Naive thymus-derived CD4-positive, alpha-beta T cell (primary cell): Measurements from ENCODE around the gene NELL2. TPM values are rescaled to one million over a fixed set of nuclear protein-coding genes. Genes with fewer than 3 reads are reported as not detected.
A peak's percentile ranks its signal among the peaks of the same experiment; 100 is the strongest.

ENCODE experiments used
- ATAC-seq: fragments of 150-1000 bp; cut with Tn5 transposase; 2 replicates; pipeline ENCODE4 v1.10.0; 2021; ENCODE audit warnings: mild to moderate bottlenecking, moderate library complexity
- CTCF ChIA-PET: fragments of 350-600 bp; sonication (Branson Sonifier 250); formaldehyde crosslinking; loops from one replicate; lab custom pipeline; 2021; ENCODE audit warnings: antibody characterized with exemption; lab: Charles Lee
- POLR2A ChIA-PET: fragments of 350-600 bp; sonication (Branson Sonifier 250); formaldehyde crosslinking; loops from one replicate; lab custom pipeline; 2021; ENCODE audit warnings: antibody characterized with exemption, inconsistent platforms; lab: Charles Lee
- DNase-seq, 9 donors: peaks; one replicate each; pipeline versions ENCODE4 v3.0.0 to v3.0.0-alpha.2; 2020 to 2022; ENCODE audit warnings: mixed read lengths in 1 of 9
- H3K27ac ChIP-seq: one replicate; pipeline ENCODE4 v1.7.0; 2013; ENCODE audit warnings: mild to moderate bottlenecking, low read depth, low read length, moderate library complexity
- H3K27me3 ChIP-seq, 2 donors: one replicate each; pipeline ENCODE4 v1.7.0; 2013; ENCODE audit warnings: low read length in 2 of 2, mild to moderate bottlenecking in 2 of 2, moderate library complexity in 2 of 2; ENCODE audit not compliant: control insufficient read depth in 2 of 2, insufficient read depth in 2 of 2
- H3K36me3 ChIP-seq, 3 experiments: 1 replicate in 2 of 3; 2 replicates in 1 of 3; pipeline ENCODE4 v1.7.0; 2013; ENCODE audit warnings: low read length in 3 of 3, mild to moderate bottlenecking in 3 of 3, moderate library complexity in 1 of 3; ENCODE audit not compliant: insufficient read depth in 3 of 3, control insufficient read depth in 2 of 3
- H3K4me1 ChIP-seq, 2 donors: one replicate each; pipeline ENCODE4 v1.7.0; 2013; ENCODE audit warnings: low read length in 2 of 2, mild to moderate bottlenecking in 2 of 2, moderate library complexity in 1 of 2; ENCODE audit not compliant: control insufficient read depth in 2 of 2, insufficient read depth in 2 of 2
- H3K4me3 ChIP-seq: 2 replicates; pipeline ENCODE4 v1.7.0; 2013; ENCODE audit warnings: mild to moderate bottlenecking, low read length
- H3K9me3 ChIP-seq, 3 experiments: 1 replicate in 2 of 3; 2 replicates in 1 of 3; pipeline ENCODE4 v1.7.0; 2013; ENCODE audit warnings: low read length in 3 of 3; ENCODE audit not compliant: control insufficient read depth in 2 of 3
- H3K27ac Mint-ChIP-seq, 9 donors: one replicate each; pipeline ENCODE4 v1.8.0; 2020 to 2022; ENCODE audit warnings: mixed read lengths in 9 of 9, mild to moderate bottlenecking in 8 of 9, moderate library complexity in 5 of 9, inconsistent platforms in 2 of 9
- H3K27me3 Mint-ChIP-seq, 5 donors: one replicate each; pipeline ENCODE4 v1.8.0; 2021 to 2022; ENCODE audit warnings: mixed read lengths in 5 of 5, mild to moderate bottlenecking in 1 of 5
- H3K36me3 Mint-ChIP-seq, 5 donors: one replicate each; pipeline ENCODE4 v1.8.0; 2020 to 2022; ENCODE audit warnings: mixed read lengths in 5 of 5, mild to moderate bottlenecking in 3 of 5, inconsistent platforms in 1 of 5
- H3K4me1 Mint-ChIP-seq, 7 donors: one replicate each; pipeline ENCODE4 v1.8.0; 2020 to 2022; ENCODE audit warnings: mixed read lengths in 7 of 7, mild to moderate bottlenecking in 3 of 7, inconsistent platforms in 1 of 7
- H3K4me3 Mint-ChIP-seq, 10 donors: one replicate each; pipeline ENCODE4 v1.8.0; 2020 to 2022; ENCODE audit warnings: mild to moderate bottlenecking in 10 of 10, mixed read lengths in 10 of 10, moderate library complexity in 6 of 10, inconsistent platforms in 2 of 10
- H3K9me3 Mint-ChIP-seq, 11 donors: one replicate each; pipeline ENCODE4 v1.8.0; 2020 to 2022; ENCODE audit warnings: mixed read lengths in 11 of 11, mild to moderate bottlenecking in 4 of 11, inconsistent platforms in 1 of 11, moderate library complexity in 1 of 11
- intact Hi-C, 2 donors: fragments of 100-400 bp; cut with micrococcal nuclease; formaldehyde crosslinking; loops; one replicate each; pipeline ENCODE4 v1.15.1; 2023
- polyA plus RNA-seq, 2 donors: library from polyadenylated mRNA; unstranded; fragments of 300-500 nt; fragmentation: Illumina TruSeq; gene quantifications; one replicate each; pipeline ENCODE4 v1.2.3, GENCODE V29; 2021
- total RNA-seq, 6 experiments: library from RNA in 5 of 6; stranded (reverse) in 5 of 6; gene quantifications; 1 replicate in 5 of 6; 2 replicates in 1 of 6; pipeline ENCODE4 v1.2.3 and lab custom pipeline; 2021 to 2026

The NELL2 gene
- total and polyA plus RNA-seq, 7 experiments from 2014 or later, result 60.9 to 414 (median 228) TPM

- Mint-ChIP-seq H3K36me3 (peaks cover 0 to 18% (median 0%) of the 10 kb centered on the region in 5 donors), H3K27me3 (no peaks in the 10 kb centered on the region), H3K9me3 (peaks cover 0 to 4% (median 0%) of the 10 kb centered on the region in 11 donors), H3K27ac (peak overlapping the region in 1 of 9 donors; percentile 6), H3K4me3 (no peak overlapping the region), H3K4me1 (peaks cover 0 to 71% (median 28%) of the 10 kb centered on the region in 7 donors)
- Histone ChIP-seq H3K4me3 (no peak overlapping the region), H3K27ac (no peak overlapping the region), H3K9me3 (no peaks in the 10 kb centered on the region), H3K36me3 (no peaks in the 10 kb centered on the region), H3K27me3 (no peaks in the 10 kb centered on the region), H3K4me1 (no peaks in the 10 kb centered on the region)
- CTCF ChIA-PET, result no interaction called here
- DNase-seq (no peak), ATAC-seq (no peak)
- POLR2A ChIA-PET, result no interaction called here
- intact Hi-C loops, result no loop called here
Observed at GRCh38 chr12:44546060-44546459, 330.1 kb downstream of the NELL2 start.

- Histone ChIP-seq H3K27ac (no peak overlapping the region), H3K4me1 (no peaks in the 10 kb centered on the region), H3K36me3 (no peaks in the 10 kb centered on the region), H3K4me3 (no peak overlapping the region), H3K27me3 (no peaks in the 10 kb centered on the region), H3K9me3 (no peaks in the 10 kb centered on the region)
- Mint-ChIP-seq H3K9me3 (peaks cover 0 to 4% (median 0%) of the 10 kb centered on the region in 11 donors), H3K27ac (no peak overlapping the region), H3K4me3 (no peak overlapping the region), H3K36me3 (peaks cover 0 to 13% (median 0%) of the 10 kb centered on the region in 5 donors), H3K27me3 (no peaks in the 10 kb centered on the region), H3K4me1 (peaks cover 0 to 57% (median 24%) of the 10 kb centered on the region in 7 donors)
- CTCF ChIA-PET, result no interaction called here
- DNase-seq (no peak), ATAC-seq (no peak)
- intact Hi-C loops, result no loop called here
- POLR2A ChIA-PET, result no interaction called here
Observed at GRCh38 chr12:44544018-44544417, 332.1 kb downstream of the NELL2 start.

- DNase-seq (no peak), ATAC-seq (no peak)
- ChIA-PET POLR2A (no interaction called here), CTCF (no interaction called here)
- Mint-ChIP-seq H3K36me3 (peaks cover 0 to 13% (median 0%) of the 10 kb centered on the region in 5 donors), H3K27me3 (no peaks in the 10 kb centered on the region), H3K27ac (peak overlapping the region in 1 of 9 donors; percentile 2), H3K4me3 (no peak overlapping the region), H3K9me3 (peaks cover 0 to 4% (median 0%) of the 10 kb centered on the region in 11 donors), H3K4me1 (peaks cover 0 to 46% (median 22%) of the 10 kb centered on the region in 7 donors)
- Histone ChIP-seq H3K9me3 (no peaks in the 10 kb centered on the region), H3K36me3 (no peaks in the 10 kb centered on the region), H3K27me3 (no peaks in the 10 kb centered on the region), H3K27ac (no peak overlapping the region), H3K4me3 (no peak overlapping the region), H3K4me1 (no peaks in the 10 kb centered on the region)
- intact Hi-C loops, result no loop called here
Observed at GRCh38 chr12:44542716-44543115, 333.4 kb downstream of the NELL2 start.

GRCh38 chr12:44537354-44537753 lies 338.8 kb downstream of the NELL2 start:
- intact Hi-C loops, result loop anchor here in 1 of 2 donors (2.0 kb wide), 1 partner anchor 13 kb away; no protein-coding TSS in a partner anchor
- H3K27me3 ChIP-seq, result no peaks in the 10 kb centered on the region
- H3K9me3 Mint-ChIP-seq, result no peaks in the 10 kb centered on the region
- no peaks in the 10 kb centered on the region for H3K27me3 Mint-ChIP-seq
- H3K27ac Mint-ChIP-seq, result no peak overlapping the region
- H3K4me3 Mint-ChIP-seq, result no peak overlapping the region
- H3K4me1 Mint-ChIP-seq, result peaks cover 0 to 5% (median 0%) of the 10 kb centered on the region in 7 donors
- ATAC-seq, result no peak
- H3K4me3 ChIP-seq, result no peak overlapping the region
- ChIA-PET CTCF (no interaction called here), POLR2A (no interaction called here)
- DNase-seq, result no peak
- H3K36me3 ChIP-seq, result no peaks in the 10 kb centered on the region
- peaks cover 0 to 8% (median 2%) of the 10 kb centered on the region in 5 donors for H3K36me3 Mint-ChIP-seq
- no peaks in the 10 kb centered on the region for H3K9me3 ChIP-seq
- no peak overlapping the region for H3K27ac ChIP-seq
- no peaks in the 10 kb centered on the region for H3K4me1 ChIP-seq

- DNase-seq, result no peak
- H3K27ac Mint-ChIP-seq, result peak overlapping the region in 1 of 9 donors; percentile 33
- no peak for ATAC-seq
- Histone ChIP-seq H3K36me3 (peaks cover 0 to 10% (median 0%) of the 10 kb centered on the region in 3 experiments), H3K27me3 (no peaks in the 10 kb centered on the region), H3K4me3 (no peak overlapping the region), H3K4me1 (no peaks in the 10 kb centered on the region), H3K9me3 (no peaks in the 10 kb centered on the region), H3K27ac (no peak overlapping the region)
- H3K9me3 Mint-ChIP-seq, result no peaks in the 10 kb centered on the region
- no peaks in the 10 kb centered on the region for H3K27me3 Mint-ChIP-seq
- CTCF ChIA-PET, result interaction anchor here (0.6 kb wide), 1 partner anchor 181 kb away, joined by 3 read pairs; no protein-coding TSS in a partner anchor
- H3K4me1 Mint-ChIP-seq, result peaks cover 0 to 4% (median 0%) of the 10 kb centered on the region in 7 donors
- POLR2A ChIA-PET, result no interaction called here
- H3K36me3 Mint-ChIP-seq, result peaks cover 0 to 14% (median 2%) of the 10 kb centered on the region in 5 donors
- no peak overlapping the region for H3K4me3 Mint-ChIP-seq
- intact Hi-C loops, result loop anchor here in 1 of 2 donors (5.0 kb wide), 1 partner anchor 344 kb away; the partner anchor contains the start of gene NELL2
Observed at GRCh38 chr12:44532940-44533339, 343.2 kb downstream of the NELL2 start.

GRCh38 chr12:44531320-44531971 lies 344.7 kb downstream of the NELL2 start:
- Histone ChIP-seq H3K27ac (no peak overlapping the region), H3K4me3 (no peak overlapping the region), H3K36me3 (peaks cover 0 to 10% (median 0%) of the 10 kb centered on the region in 3 experiments), H3K4me1 (no peaks in the 10 kb centered on the region), H3K9me3 (no peaks in the 10 kb centered on the region), H3K27me3 (no peaks in the 10 kb centered on the region)
- CTCF ChIA-PET, result no interaction called here
- H3K27me3 Mint-ChIP-seq, result no peaks in the 10 kb centered on the region
- intact Hi-C loops, result loop anchor here in 1 of 2 donors (5.0 kb wide), 1 partner anchor 346 kb away; the partner anchor contains the start of gene NELL2
- no peaks in the 10 kb centered on the region for H3K9me3 Mint-ChIP-seq
- H3K4me3 Mint-ChIP-seq, result no peak overlapping the region
- DNase-seq (no peak), ATAC-seq (no peak)
- no peaks in the 10 kb centered on the region for H3K4me1 Mint-ChIP-seq
- H3K27ac Mint-ChIP-seq, result no peak overlapping the region
- POLR2A ChIA-PET, result interaction anchor here (0.7 kb wide), 1 partner anchor 481 kb away, joined by 3 read pairs; no protein-coding TSS in a partner anchor
- H3K36me3 Mint-ChIP-seq, result peaks cover 0 to 18% (median 2%) of the 10 kb centered on the region in 5 donors
